ENCODE results near the gene HDGFL1. TPM values are rescaled to one million over a fixed set of nuclear protein-coding genes. Genes with fewer than 3 reads are reported as not detected.

HDGFL1 gene
- total RNA-seq, 2 donors from 2014 or later = not detected

DNA sequence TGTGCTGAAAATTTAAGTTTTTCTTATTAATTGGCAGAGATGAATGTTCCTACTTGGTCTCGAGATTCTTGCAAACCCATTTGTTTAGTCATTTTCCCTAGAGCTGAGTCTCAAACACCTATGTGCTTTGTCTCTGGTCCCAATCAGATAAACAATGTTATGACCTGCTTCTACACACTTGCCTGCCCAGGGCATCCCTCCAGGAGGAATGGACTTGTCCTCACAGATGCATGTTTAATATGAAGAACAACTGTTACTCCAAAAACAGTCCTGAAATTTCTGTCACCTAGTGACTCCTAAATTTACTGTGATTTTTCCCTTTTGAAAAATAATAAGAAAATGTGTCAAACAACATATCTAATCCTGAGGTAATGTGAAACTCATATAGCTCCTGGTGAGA is 43.7 kb downstream of the HDGFL1 start:
- Mint-ChIP-seq H3K27ac (no peak overlapping the region), H3K9me3 (no peaks in the 10 kb centered on the region), H3K36me3 (ENCODE audit: low read depth) (no peaks in the 10 kb centered on the region), H3K4me1 (no peaks in the 10 kb centered on the region), H3K27me3 (no peaks in the 10 kb centered on the region), H3K4me3 (no peak overlapping the region)
- ATAC-seq (replicated peaks) = no peak

DNA sequence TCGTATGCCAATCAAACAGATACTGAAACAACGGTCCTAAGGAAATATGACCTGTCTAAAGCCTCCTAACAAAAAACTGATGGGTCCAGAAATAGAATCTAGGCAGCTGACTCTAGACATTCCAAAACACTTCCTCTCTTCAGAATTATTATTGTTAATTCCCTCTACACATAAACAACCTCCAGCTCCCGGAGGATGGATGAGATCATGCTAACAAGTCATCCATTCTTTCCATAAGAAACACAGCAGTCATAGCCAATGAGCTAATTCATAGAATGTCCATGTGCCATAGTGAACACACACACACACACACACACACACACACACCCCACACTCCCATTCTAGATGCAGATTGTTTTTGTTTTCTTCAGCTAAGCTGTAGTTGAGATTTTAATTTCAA is 44.3 kb downstream of the HDGFL1 start:
- peaks cover 3% of the 10 kb centered on the region for H3K9me3 Mint-ChIP-seq
- H3K4me1 Mint-ChIP-seq = no peaks in the 10 kb centered on the region
- H3K27ac Mint-ChIP-seq = no peak overlapping the region
- no peak for ATAC-seq (replicated peaks)
- H3K4me3 Mint-ChIP-seq = no peak overlapping the region
- no peaks in the 10 kb centered on the region for H3K36me3 Mint-ChIP-seq (ENCODE audit: low read depth)
- no peaks in the 10 kb centered on the region for H3K27me3 Mint-ChIP-seq

GRCh38 chr6:22614547-22614946 is 45.2 kb downstream of the HDGFL1 start:
- Mint-ChIP-seq H3K9me3 (peaks cover 3% of the 10 kb centered on the region), H3K27me3 (no peaks in the 10 kb centered on the region)
- ATAC-seq (replicated peaks) = no peak

GRCh38 chr6:22621028-22621427 is 51.7 kb downstream of the HDGFL1 start:
- no peak overlapping the region for H3K4me3 Mint-ChIP-seq
- H3K4me1 Mint-ChIP-seq = no peaks in the 10 kb centered on the region
- H3K27ac Mint-ChIP-seq = no peak overlapping the region
- H3K9me3 Mint-ChIP-seq = peaks cover 3% of the 10 kb centered on the region
- H3K27me3 Mint-ChIP-seq = no peaks in the 10 kb centered on the region
- no peaks in the 10 kb centered on the region for H3K36me3 Mint-ChIP-seq (ENCODE audit: low read depth)
- ATAC-seq (replicated peaks) = no peak

More at GRCh38 chr6:22614547-22614946, 45.2 kb downstream of the HDGFL1 start:
- H3K4me3 Mint-ChIP-seq = no peak overlapping the region
- H3K36me3 Mint-ChIP-seq (ENCODE audit: low read depth) = no peaks in the 10 kb centered on the region
- H3K27ac Mint-ChIP-seq = no peak overlapping the region
- H3K4me1 Mint-ChIP-seq = no peaks in the 10 kb centered on the region
